ENCODE measurements around the gene CERS5. TPM values are rescaled to one million over a fixed set of nuclear protein-coding genes. Genes with fewer than 3 reads are reported as not detected.

Gene CERS5
- total RNA-seq, 4 donors from 2014 or later, result 30.3 to 45.5 (median 40.5) TPM

- peak overlapping the region in 3 of 4 donors; percentile 30 to 97 (median 39) for H3K4me3 ChIP-seq
- 21 to 36% methylated on average over 7 of the region's 7 CpGs for WGBS, 2 donors
- peak in 1 of 2 donors; percentile 36 for DNase-seq (ENCODE audit: low spot score in 2 of 2)
- H3K9me3 ChIP-seq, result no peaks in the 10 kb centered on the region
- H3K4me1 ChIP-seq, result peaks cover 0 to 46% (median 34%) of the 10 kb centered on the region in 4 donors
- peaks cover 0 to 10% (median 3%) of the 10 kb centered on the region in 3 donors for H3K36me3 ChIP-seq
- H3K27ac ChIP-seq, result peak overlapping the region; percentile 79 to 98 (median 87)
- TF ChIP-seq POLR2A (IDR thresholded peaks at IDR 0.05) (no peak), EP300 (IDR thresholded peaks at IDR 0.05) (no peak)
- TF ChIP-seq, protein P1, sequence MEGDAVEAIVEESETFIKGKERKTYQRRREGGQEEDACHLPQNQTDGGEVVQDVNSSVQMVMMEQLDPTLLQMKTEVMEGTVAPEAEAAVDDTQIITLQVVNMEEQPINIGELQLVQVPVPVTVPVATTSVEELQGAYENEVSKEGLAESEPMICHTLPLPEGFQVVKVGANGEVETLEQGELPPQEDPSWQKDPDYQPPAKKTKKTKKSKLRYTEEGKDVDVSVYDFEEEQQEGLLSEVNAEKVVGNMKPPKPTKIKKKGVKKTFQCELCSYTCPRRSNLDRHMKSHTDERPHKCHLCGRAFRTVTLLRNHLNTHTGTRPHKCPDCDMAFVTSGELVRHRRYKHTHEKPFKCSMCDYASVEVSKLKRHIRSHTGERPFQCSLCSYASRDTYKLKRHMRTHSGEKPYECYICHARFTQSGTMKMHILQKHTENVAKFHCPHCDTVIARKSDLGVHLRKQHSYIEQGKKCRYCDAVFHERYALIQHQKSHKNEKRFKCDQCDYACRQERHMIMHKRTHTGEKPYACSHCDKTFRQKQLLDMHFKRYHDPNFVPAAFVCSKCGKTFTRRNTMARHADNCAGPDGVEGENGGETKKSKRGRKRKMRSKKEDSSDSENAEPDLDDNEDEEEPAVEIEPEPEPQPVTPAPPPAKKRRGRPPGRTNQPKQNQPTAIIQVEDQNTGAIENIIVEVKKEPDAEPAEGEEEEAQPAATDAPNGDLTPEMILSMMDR (IDR thresholded peaks at IDR 0.05), result no peak
- no peaks in the 10 kb centered on the region for H3K27me3 ChIP-seq
These were observed 56.3 kb downstream of the CERS5 start for GRCh38 chr12:50110762-50111351.

- Histone ChIP-seq H3K27ac (peak overlapping the region; percentile 79 to 98 (median 87)), H3K9me3 (no peaks in the 10 kb centered on the region), H3K4me1 (peaks cover 0 to 49% (median 34%) of the 10 kb centered on the region in 4 donors), H3K27me3 (no peaks in the 10 kb centered on the region), H3K4me3 (peak overlapping the region in 1 of 4 donors; percentile 2), H3K36me3 (peaks cover 0 to 5% (median 0%) of the 10 kb centered on the region in 3 donors)
- DNase-seq (ENCODE audit: low spot score in 2 of 2), result no peak
- no peak for TF ChIP-seq POLR2A (IDR thresholded peaks at IDR 0.05)
- no peak for TF ChIP-seq EP300 (IDR thresholded peaks at IDR 0.05)
- TF ChIP-seq, protein P1 (IDR thresholded peaks at IDR 0.05), result no peak
- WGBS, 2 donors, result 33 to 51% methylated on average over 8 of the region's 8 CpGs
These were observed 56.9 kb downstream of the CERS5 start for GRCh38 chr12:50110127-50110761.

DNA sequence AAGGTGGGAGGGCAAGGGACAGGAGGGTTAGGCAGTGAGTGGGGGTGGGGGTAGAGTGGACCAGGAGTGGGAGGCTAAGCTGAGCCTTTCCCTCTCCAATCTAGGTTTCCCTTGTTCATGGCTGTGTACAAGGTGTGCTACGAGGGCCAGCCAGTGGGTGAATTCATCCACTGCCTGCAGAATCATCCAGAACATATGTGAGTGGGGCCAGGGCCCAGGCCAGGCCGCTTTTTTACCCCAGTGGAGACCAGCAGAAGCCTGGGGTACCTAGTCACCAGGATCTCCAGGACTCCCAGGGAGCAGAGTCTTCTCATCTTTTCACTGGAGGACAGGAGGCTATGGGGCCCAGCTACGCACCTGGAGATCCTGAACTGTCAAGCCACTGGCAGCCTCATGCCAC lies 57.9 kb downstream of the CERS5 start:
- Histone ChIP-seq H3K27me3 (no peaks in the 10 kb centered on the region), H3K27ac (peak overlapping the region; percentile 79 to 98 (median 87)), H3K36me3 (no peaks in the 10 kb centered on the region), H3K9me3 (no peaks in the 10 kb centered on the region), H3K4me3 (no peak overlapping the region), H3K4me1 (peaks cover 0 to 56% (median 36%) of the 10 kb centered on the region in 4 donors)
- no peak for DNase-seq (ENCODE audit: low spot score in 2 of 2)
- no peak for TF ChIP-seq EP300 (IDR thresholded peaks at IDR 0.05)
- TF ChIP-seq, protein P1 (IDR thresholded peaks at IDR 0.05), result no peak
- TF ChIP-seq POLR2A (IDR thresholded peaks at IDR 0.05), result no peak
- WGBS, 2 donors, result 89 to 96% methylated on average over 3 of the region's 3 CpGs

DNA sequence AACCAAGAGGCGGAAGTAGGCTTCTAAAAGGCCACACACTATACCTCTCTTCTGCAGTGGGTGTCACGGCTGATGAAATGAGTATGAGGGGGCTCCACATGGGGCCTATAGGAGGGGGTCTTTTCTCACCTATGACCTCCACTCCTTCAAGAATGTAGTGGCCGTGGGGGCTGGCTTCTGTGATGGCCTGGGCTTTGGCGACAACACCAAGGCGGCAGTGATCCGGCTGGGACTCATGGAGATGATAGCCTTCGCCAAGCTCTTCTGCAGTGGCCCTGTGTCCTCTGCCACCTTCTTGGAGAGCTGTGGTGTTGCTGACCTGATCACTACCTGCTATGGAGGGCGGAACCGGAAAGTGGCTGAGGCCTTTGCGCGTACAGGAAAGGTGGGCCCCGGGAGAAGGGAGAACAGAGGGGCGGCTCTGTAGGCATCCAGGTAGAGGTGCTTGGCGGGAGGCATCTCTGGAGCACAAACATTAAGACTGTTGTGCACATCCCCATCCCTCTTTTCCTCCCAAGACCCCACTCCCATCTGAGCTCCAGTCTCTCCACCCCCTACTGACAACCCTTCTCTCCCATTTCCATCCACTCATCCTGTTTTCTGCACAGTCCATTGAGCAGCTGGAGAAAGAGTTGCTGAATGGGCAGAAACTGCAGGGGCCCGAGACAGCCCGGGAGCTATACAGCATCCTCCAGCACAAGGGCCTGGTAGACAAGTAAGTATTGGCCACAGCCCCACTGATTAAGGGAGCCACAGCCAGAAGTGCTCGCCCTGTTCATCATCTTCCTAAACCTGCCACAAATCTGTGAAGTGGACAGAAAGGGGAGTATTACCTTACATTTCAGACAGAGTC lies 59.5 kb downstream of the CERS5 start:
- Histone ChIP-seq H3K4me3 (no peak overlapping the region), H3K36me3 (no peaks in the 10 kb centered on the region), H3K9me3 (no peaks in the 10 kb centered on the region), H3K4me1 (peaks cover 0 to 56% (median 35%) of the 10 kb centered on the region in 4 donors), H3K27me3 (no peaks in the 10 kb centered on the region), H3K27ac (no peak overlapping the region)
- TF ChIP-seq POLR2A (IDR thresholded peaks at IDR 0.05) (no peak), EP300 (IDR thresholded peaks at IDR 0.05) (no peak)
- TF ChIP-seq, protein P1 (IDR thresholded peaks at IDR 0.05), result no peak
- 85 to 92% methylated on average over 17 of the region's 17 CpGs for WGBS, 2 donors
- DNase-seq (ENCODE audit: low spot score in 2 of 2), result no peak
